ENCODE measurements around the gene SETD1A. TPM values are rescaled to one million over a fixed set of nuclear protein-coding genes. Genes with fewer than 3 reads are reported as not detected.

SETD1A gene
- total and polyA plus RNA-seq, 9 of the 15 experiments (the other 6 are each of a cell fraction or from before 2014, with no cell fraction given): 0.08 to 36.0 (median 4.2) TPM

- TF ChIP-seq SIN3B (IDR thresholded peaks at IDR 0.05; ENCODE audit: low read depth) (no peak), HES1 (IDR thresholded peaks at IDR 0.05; ENCODE audit: low read depth) (no peak), ZBTB8A (IDR thresholded peaks at IDR 0.05; ENCODE audit: partially characterized antibody) (no peak), FOXA3 (CRISPR knock-in tag; conservative IDR thresholded peaks at IDR 0.05 in 1 of 2, IDR thresholded peaks at IDR 0.05 in 1 of 2) (no peak), MLX (CRISPR knock-in tag; conservative IDR thresholded peaks at IDR 0.05) (no peak), TFAP4 (CRISPR knock-in tag; IDR thresholded peaks at IDR 0.05; ENCODE audit: borderline replicate concordance) (no peak), BHLHE40 (IDR thresholded peaks at IDR 0.05; ENCODE audit: low read length) (no peak), DIDO1 (tag; IDR thresholded peaks at IDR 0.05; ENCODE audit: low read depth) (no peak), SNIP1 (IDR thresholded peaks at IDR 0.05; ENCODE audit: low read depth) (no peak), HNRNPUL1 (IDR thresholded peaks at IDR 0.05; ENCODE audit: low read length) (no peak), TRIM24 (IDR thresholded peaks at IDR 0.05) (0 out of 4 replicates have a peak, but pooled peaks of 1 of the 2 experiments have one; percentile 14), LEF1 (IDR thresholded peaks at IDR 0.05) (no peak), VEZF1 (CRISPR knock-in tag; IDR thresholded peaks at IDR 0.05) (peak; percentile 75), CBFA2T3 (IDR thresholded peaks at IDR 0.05) (peak; percentile 39; the same call in 1 of the 2 replicates), ZNF143 (CRISPR knock-in tag; IDR thresholded peaks at IDR 0.05) (no peak), MCM3 (IDR thresholded peaks at IDR 0.05) (no peak)
- TF ChIP-seq, protein P1, sequence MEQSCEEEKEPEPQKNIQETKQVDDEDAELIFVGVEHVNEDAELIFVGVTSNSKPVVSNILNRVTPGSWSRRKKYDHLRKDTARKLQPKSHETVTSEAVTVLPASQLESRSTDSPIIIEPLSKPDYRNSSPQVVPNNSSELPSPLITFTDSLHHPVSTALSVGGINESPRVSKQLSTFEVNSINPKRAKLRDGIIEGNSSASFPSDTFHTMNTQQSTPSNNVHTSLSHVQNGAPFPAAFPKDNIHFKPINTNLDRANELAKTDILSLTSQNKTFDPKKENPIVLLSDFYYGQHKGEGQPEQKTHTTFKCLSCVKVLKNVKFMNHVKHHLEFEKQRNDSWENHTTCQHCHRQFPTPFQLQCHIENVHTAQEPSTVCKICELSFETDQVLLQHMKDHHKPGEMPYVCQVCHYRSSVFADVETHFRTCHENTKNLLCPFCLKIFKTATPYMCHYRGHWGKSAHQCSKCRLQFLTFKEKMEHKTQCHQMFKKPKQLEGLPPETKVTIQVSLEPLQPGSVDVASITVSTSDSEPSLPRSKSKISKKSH (CRISPR knock-in tag; IDR thresholded peaks at IDR 0.05): no peak
- TF ChIP-seq, protein P2, sequence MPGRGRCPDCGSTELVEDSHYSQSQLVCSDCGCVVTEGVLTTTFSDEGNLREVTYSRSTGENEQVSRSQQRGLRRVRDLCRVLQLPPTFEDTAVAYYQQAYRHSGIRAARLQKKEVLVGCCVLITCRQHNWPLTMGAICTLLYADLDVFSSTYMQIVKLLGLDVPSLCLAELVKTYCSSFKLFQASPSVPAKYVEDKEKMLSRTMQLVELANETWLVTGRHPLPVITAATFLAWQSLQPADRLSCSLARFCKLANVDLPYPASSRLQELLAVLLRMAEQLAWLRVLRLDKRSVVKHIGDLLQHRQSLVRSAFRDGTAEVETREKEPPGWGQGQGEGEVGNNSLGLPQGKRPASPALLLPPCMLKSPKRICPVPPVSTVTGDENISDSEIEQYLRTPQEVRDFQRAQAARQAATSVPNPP (IDR thresholded peaks at IDR 0.05; ENCODE audit: borderline replicate concordance, insufficient read depth, insufficient read length): no peak
- TF ChIP-seq, protein P3, sequence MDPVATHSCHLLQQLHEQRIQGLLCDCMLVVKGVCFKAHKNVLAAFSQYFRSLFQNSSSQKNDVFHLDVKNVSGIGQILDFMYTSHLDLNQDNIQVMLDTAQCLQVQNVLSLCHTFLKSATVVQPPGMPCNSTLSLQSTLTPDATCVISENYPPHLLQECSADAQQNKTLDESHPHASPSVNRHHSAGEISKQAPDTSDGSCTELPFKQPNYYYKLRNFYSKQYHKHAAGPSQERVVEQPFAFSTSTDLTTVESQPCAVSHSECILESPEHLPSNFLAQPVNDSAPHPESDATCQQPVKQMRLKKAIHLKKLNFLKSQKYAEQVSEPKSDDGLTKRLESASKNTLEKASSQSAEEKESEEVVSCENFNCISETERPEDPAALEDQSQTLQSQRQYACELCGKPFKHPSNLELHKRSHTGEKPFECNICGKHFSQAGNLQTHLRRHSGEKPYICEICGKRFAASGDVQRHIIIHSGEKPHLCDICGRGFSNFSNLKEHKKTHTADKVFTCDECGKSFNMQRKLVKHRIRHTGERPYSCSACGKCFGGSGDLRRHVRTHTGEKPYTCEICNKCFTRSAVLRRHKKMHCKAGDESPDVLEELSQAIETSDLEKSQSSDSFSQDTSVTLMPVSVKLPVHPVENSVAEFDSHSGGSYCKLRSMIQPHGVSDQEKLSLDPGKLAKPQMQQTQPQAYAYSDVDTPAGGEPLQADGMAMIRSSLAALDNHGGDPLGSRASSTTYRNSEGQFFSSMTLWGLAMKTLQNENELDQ (CRISPR knock-in tag; IDR thresholded peaks at IDR 0.05; ENCODE audit: borderline replicate concordance): no peak
These were observed 44.1 kb downstream of the SETD1A start (continued) for GRCh38 chr16:31001507-31002249.
